Cardiac fibroblast (primary cell): Measurements from ENCODE around the gene SUMO3.

Experiments used
- DNase-seq, 2 donors: peaks; one replicate each; pipeline versions ENCODE4 v3.0.0 to v3.0.0-alpha.2; 2010; ENCODE audit warnings: low read depth in 2 of 2
- H3K4me3 ChIP-seq, 2 donors: replicated peaks in 1 of 2; 1 replicate in 1 of 2; 2 replicates in 1 of 2; pipeline ENCODE4 v1.5.1; 2011; ENCODE audit warnings: low read depth in 2 of 2, low read length in 2 of 2, mild to moderate bottlenecking in 2 of 2, moderate library complexity in 1 of 2
- TF ChIP-seq, protein P1 (sequence below): IDR thresholded peaks from one replicate; pipeline ENCODE4 v1.5.1; 2011; ENCODE audit warnings: low read depth, mild to moderate bottlenecking, low read length, inconsistent platforms

Gene SUMO3

DNA sequence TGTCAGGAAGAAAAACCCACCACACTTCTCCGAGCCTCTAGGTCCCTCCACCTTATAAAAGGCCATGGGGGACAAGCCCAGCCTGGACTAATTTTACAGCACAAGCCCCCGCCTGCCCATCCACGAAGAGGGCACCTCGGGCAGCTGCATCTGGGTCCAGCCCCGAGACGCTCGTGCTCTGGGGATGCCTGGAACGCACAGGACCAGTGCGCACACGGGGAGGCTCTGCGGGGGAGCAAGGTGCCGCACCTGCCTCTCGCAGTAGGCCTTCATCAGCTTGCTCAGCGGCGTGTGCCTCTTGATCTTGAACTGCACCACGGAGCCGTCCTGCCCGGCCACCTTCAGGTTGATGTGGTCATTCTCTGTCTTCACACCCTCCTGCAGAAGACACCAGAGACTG, 4.1 kb downstream of the SUMO3 start:
- no peak overlapping the region for H3K4me3 ChIP-seq
- TF ChIP-seq, protein P1, sequence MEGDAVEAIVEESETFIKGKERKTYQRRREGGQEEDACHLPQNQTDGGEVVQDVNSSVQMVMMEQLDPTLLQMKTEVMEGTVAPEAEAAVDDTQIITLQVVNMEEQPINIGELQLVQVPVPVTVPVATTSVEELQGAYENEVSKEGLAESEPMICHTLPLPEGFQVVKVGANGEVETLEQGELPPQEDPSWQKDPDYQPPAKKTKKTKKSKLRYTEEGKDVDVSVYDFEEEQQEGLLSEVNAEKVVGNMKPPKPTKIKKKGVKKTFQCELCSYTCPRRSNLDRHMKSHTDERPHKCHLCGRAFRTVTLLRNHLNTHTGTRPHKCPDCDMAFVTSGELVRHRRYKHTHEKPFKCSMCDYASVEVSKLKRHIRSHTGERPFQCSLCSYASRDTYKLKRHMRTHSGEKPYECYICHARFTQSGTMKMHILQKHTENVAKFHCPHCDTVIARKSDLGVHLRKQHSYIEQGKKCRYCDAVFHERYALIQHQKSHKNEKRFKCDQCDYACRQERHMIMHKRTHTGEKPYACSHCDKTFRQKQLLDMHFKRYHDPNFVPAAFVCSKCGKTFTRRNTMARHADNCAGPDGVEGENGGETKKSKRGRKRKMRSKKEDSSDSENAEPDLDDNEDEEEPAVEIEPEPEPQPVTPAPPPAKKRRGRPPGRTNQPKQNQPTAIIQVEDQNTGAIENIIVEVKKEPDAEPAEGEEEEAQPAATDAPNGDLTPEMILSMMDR = no peak
- DNase-seq = no peak

DNA sequence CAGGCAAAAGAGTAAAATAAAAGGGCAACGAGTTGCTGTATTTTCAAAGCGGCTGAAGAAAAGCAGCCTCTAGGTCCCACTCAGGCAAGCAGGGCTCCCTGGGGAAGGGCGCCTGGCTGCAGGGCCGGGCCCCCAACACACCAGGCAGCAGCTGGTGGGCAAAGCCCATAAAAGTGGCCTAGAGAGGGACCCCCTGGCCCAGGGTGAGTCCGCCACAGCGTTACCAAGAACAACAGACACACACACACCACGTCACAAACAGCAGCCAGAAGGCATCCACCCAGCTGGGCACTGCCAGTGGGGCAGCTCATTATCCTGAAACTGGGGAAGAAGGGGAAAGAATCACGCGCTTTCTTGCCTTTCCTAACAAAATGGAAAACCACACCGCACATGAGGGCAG, 4.7 kb downstream of the SUMO3 start:
- TF ChIP-seq, protein P1 = no peak
- no peak overlapping the region for H3K4me3 ChIP-seq

DNA sequence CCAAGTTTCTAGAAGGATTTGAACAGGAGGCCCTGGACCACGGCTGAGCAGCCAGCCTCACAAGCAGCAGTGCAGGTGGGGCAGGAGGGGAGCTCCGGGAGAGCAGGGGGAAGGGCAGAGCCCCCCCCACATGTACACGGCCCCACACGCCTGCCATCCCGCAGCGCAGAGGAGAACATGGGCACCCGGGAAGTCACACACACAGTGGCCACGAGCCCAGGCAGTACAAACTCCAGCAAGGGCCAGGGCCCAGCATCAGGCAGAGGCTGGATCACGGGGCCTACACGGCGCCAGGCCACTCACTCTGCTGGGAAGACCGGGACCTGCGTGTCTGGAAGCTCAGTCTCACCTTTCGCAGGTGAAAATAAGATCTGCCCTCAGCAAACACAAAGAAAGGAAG, 5.2 kb downstream of the SUMO3 start:
- no peak overlapping the region for H3K4me3 ChIP-seq
- DNase-seq = no peak
- TF ChIP-seq, protein P1 = no peak

More for the DNA sequence above, 4.7 kb downstream of the SUMO3 start:
- no peak for DNase-seq

DNA sequence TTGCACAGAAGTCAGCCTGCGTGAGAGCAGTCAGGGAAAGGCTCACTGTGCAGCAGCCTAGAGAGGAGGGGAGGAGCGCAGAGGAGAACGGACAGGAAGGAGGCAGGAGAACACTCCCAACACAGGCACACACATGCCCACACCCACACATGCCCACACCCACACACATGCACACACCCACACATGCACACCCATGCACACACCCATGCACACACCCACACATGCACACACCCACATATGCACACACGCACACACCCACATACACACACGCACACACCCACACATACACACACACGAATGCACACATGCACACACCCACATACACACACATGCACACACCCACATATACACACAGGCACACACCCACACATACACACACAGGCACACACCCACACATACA, 7.1 kb downstream of the SUMO3 start:
- DNase-seq = no peak
- H3K4me3 ChIP-seq = no peak overlapping the region
- TF ChIP-seq, protein P1 = no peak

DNA sequence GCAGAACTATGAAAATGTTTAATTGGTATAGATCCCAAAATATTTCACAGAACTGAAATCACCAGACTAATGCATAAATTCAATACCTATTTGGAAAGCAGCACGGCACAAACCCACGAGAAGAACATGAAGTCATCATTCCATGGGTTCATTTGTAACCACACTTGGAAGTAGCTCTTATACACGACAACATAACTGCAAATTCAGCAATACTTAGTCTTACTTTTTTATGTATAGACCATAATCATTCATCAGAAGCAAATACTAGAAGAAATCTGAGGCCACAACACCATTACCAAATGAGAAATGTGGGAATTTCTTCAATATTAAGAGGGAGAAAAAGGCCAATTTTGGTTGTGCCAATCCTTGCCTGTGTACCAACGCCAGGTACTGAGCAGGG, 12.0 kb downstream of the SUMO3 start:
- no peak overlapping the region for H3K4me3 ChIP-seq
- TF ChIP-seq, protein P1 = no peak
- DNase-seq = no peak

DNA sequence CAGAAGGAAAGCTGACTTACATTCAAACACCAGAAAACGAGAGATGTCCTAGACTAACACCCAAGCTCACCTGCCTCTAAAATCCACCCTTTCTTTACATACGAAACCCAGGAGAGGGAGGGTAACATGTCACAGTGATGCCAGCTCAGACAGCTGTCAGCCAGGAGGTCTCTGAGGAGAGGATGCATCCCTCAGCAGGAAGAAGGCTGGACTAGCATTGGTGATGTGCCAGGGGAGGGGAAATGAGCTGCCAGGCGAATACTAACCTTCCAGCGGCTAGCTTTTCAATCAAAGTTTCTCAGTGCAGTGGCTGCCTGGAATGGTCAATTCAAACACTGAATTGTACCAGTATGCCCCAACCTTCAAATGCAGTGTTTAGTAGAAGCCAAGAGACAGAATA, 12.6 kb downstream of the SUMO3 start:
- no peak overlapping the region for H3K4me3 ChIP-seq
- DNase-seq = no peak
- TF ChIP-seq, protein P1 = no peak

DNA sequence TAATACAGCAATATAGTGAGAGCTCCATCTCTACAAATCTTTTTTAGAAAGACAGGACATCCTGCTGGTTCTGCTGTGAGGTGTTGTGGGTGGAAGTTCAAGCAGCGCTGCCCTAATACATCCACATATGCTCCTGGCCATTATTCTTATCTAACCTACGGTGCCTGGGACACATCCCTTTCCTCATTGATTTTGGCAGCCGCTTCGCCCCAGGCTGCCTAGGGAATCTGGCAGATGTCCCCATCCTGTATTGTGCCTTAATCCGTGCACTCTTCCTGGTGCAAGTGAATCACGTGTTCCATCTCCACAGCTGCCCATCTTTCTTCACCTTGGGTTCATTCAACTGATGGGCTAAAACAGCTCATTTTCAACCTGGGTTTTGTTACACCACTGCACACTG, 13.1 kb downstream of the SUMO3 start:
- no peak for DNase-seq
- TF ChIP-seq, protein P1 = no peak
- H3K4me3 ChIP-seq = no peak overlapping the region
